T-cell (primary cell): ENCODE measurements around the gene NT5C2. TPM values are rescaled to one million over a fixed set of nuclear protein-coding genes. Genes with fewer than 3 reads are reported as not detected.

Experiments
- ATAC-seq, 4 experiments: fragments of 200-7000 bp in 3 of 4; fragments of 150-1000 bp in 1 of 4; cut with Tn5 transposase; replicated peaks in 1 of 4; 1 replicate in 3 of 4; 2 replicates in 1 of 4; pipeline ENCODE4 v1.10.0; 2021; ENCODE audit warnings: moderate library complexity in 3 of 4, mild to moderate bottlenecking in 2 of 4, moderate number of reproducible peaks in 1 of 4
- CTCF ChIA-PET, 2 donors: fragments of 300-600 bp; sonication (Branson Sonifier 250); formaldehyde crosslinking; loops; one replicate each; lab custom pipeline; 2022; ENCODE audit warnings: antibody characterized with exemption in 2 of 2; lab: Charles Lee
- POLR2A ChIA-PET, 2 donors: fragments of 300-600 bp; sonication (Branson Sonifier 250); formaldehyde crosslinking; loops; one replicate each; lab custom pipeline; 2022; ENCODE audit warnings: antibody characterized with exemption in 2 of 2; lab: Charles Lee
- DNase-seq, 35 experiments: peaks; one replicate each; pipeline versions ENCODE4 v3.0.0 to v3.0.0-alpha.2; 2013 to 2023
- H3K27ac ChIP-seq: one replicate; pipeline ENCODE4 v1.5.1; 2013; ENCODE audit warnings: low read length
- H3K27me3 ChIP-seq, 2 experiments: replicated peaks in 1 of 2; 1 replicate in 1 of 2; 2 replicates in 1 of 2; pipeline versions ENCODE4 v1.6.1 to v1.7.0; 2013; ENCODE audit warnings: low read length in 1 of 2, mixed read lengths in 1 of 2; ENCODE audit not compliant: control insufficient read depth in 2 of 2, insufficient read depth in 2 of 2; ENCODE audit errors: extremely low read depth in 1 of 2
- H3K36me3 ChIP-seq, 2 donors: 1 replicate in 1 of 2; 2 replicates in 1 of 2; pipeline versions ENCODE4 v1.6.1 to v1.7.0; 2013; ENCODE audit warnings: low read length in 1 of 2; ENCODE audit not compliant: control insufficient read depth in 2 of 2, insufficient read depth in 1 of 2; ENCODE audit errors: extremely low read depth in 1 of 2
- H3K4me1 ChIP-seq, 2 experiments: 1 replicate in 1 of 2; 2 replicates in 1 of 2; pipeline versions ENCODE4 v1.6.1 to v1.7.0; 2013; ENCODE audit warnings: low read length in 2 of 2, mixed read lengths in 1 of 2; ENCODE audit not compliant: insufficient read depth in 2 of 2, control insufficient read depth in 1 of 2; ENCODE audit errors: extremely low read depth in 1 of 2
- H3K4me3 ChIP-seq, 2 donors: 1 replicate in 1 of 2; 2 replicates in 1 of 2; pipeline versions ENCODE4 v1.5.1 to v1.7.0; 2013; ENCODE audit warnings: mild to moderate bottlenecking in 2 of 2, low read length in 1 of 2, moderate library complexity in 1 of 2; ENCODE audit not compliant: control insufficient read depth in 1 of 2; ENCODE audit errors: extremely low read depth in 1 of 2
- H3K9me3 ChIP-seq: 2 replicates; pipeline ENCODE4 v1.7.0; 2013
- H3K27ac Mint-ChIP-seq, 2 donors: one replicate each; pipeline ENCODE4 v1.8.0; 2020 to 2021; ENCODE audit warnings: mild to moderate bottlenecking in 2 of 2, mixed read lengths in 2 of 2
- H3K27me3 Mint-ChIP-seq, 2 donors: one replicate each; pipeline ENCODE4 v1.8.0; 2021 to 2022; ENCODE audit warnings: mixed read lengths in 2 of 2
- H3K36me3 Mint-ChIP-seq: one replicate; pipeline ENCODE4 v1.8.0; 2021; ENCODE audit warnings: mixed read lengths
- H3K4me1 Mint-ChIP-seq, 3 donors: one replicate each; pipeline ENCODE4 v1.8.0; 2020 to 2022; ENCODE audit warnings: mixed read lengths in 3 of 3, mild to moderate bottlenecking in 1 of 3
- H3K4me3 Mint-ChIP-seq, 3 donors: one replicate each; pipeline ENCODE4 v1.8.0; 2020 to 2022; ENCODE audit warnings: mild to moderate bottlenecking in 3 of 3, mixed read lengths in 3 of 3, moderate library complexity in 3 of 3
- H3K9me3 Mint-ChIP-seq, 3 donors: one replicate each; pipeline ENCODE4 v1.8.0; 2020 to 2022; ENCODE audit warnings: mixed read lengths in 3 of 3
- WGBS: methylation state at CpG from one replicate; pipeline ENCODE4 v1.1.5; 2013; ENCODE audit warnings: missing lambda C conversion rate; ENCODE audit not compliant: insufficient coverage; 5-methylcytosine and 5-hydroxymethylcytosine counted together
- total RNA-seq, 35 experiments: library from RNA in 6 of 35; stranded (reverse) in 6 of 35; fragments of 120-200 nt in 1 of 35; gene quantifications; one replicate each; pipeline versions ENCODE4 v1.2.1 to v1.2.4 and lab custom pipeline; 2013 to 2026

NT5C2 gene
- total RNA-seq, 5 donors from 2014 or later (not counting 1 experiment from before 2014, with no cell fraction given) = 49.7 to 63.5 (median 54.0) TPM

GRCh38 chr10:103153302-103154197, 39.5 kb downstream of the NT5C2 start:
- CTCF ChIA-PET = interaction anchor here in 1 of 2 donors (0.6 kb wide), 1 partner anchor 145 kb away, joined by 7 read pairs; no protein-coding TSS in a partner anchor
- Histone ChIP-seq H3K4me3 (no peak overlapping the region), H3K9me3 (no peaks in the 10 kb centered on the region), H3K27me3 (no peaks in the 10 kb centered on the region), H3K36me3 (peaks cover 3 to 8% of the 10 kb centered on the region in 2 donors), H3K27ac (no peak overlapping the region), H3K4me1 (no peaks in the 10 kb centered on the region)
- POLR2A ChIA-PET = interaction anchor here in 1 of 2 donors (0.7 kb wide), 1 partner anchor 30 kb away, joined by 4 read pairs; no protein-coding TSS in a partner anchor
- no peak overlapping the region for H3K4me3 Mint-ChIP-seq
- no peak for DNase-seq
- WGBS = 100% methylated on average over 1 of the region's 8 CpGs
- no peak for ATAC-seq
- H3K36me3 Mint-ChIP-seq = peaks cover 48% of the 10 kb centered on the region
- peaks cover 4 to 14% (median 6%) of the 10 kb centered on the region in 3 donors for H3K4me1 Mint-ChIP-seq
- H3K9me3 Mint-ChIP-seq = no peaks in the 10 kb centered on the region
- H3K27ac Mint-ChIP-seq = no peak overlapping the region
- H3K27me3 Mint-ChIP-seq = no peaks in the 10 kb centered on the region

- ChIA-PET CTCF (interaction anchor here in 1 of 2 donors (0.6 kb wide), 1 partner anchor 117 kb away, joined by 3 read pairs; no protein-coding TSS in a partner anchor), POLR2A (interaction anchor here in 1 of 2 donors (0.7 kb wide), 1 partner anchor 902 kb away, joined by 4 read pairs; no protein-coding TSS in a partner anchor)
- H3K27ac Mint-ChIP-seq = no peak overlapping the region
Measured at GRCh38 chr10:103149991-103150622, 43.0 kb downstream of the NT5C2 start.

GRCh38 chr10:103147645-103148044, 45.4 kb downstream of the NT5C2 start:
- Mint-ChIP-seq H3K4me3 (no peak overlapping the region), H3K4me1 (peaks cover 0 to 3% (median 0%) of the 10 kb centered on the region in 3 donors), H3K36me3 (peaks cover 33% of the 10 kb centered on the region), H3K9me3 (no peaks in the 10 kb centered on the region), H3K27me3 (no peaks in the 10 kb centered on the region), H3K27ac (no peak overlapping the region)
- Histone ChIP-seq H3K36me3 (peaks cover 0 to 3% of the 10 kb centered on the region in 2 donors), H3K9me3 (no peaks in the 10 kb centered on the region), H3K4me1 (no peaks in the 10 kb centered on the region), H3K27ac (no peak overlapping the region), H3K4me3 (no peak overlapping the region), H3K27me3 (no peaks in the 10 kb centered on the region)
- WGBS = 100% methylated on average over 1 of the region's 4 CpGs
- no peak for ATAC-seq
- DNase-seq = no peak
- CTCF ChIA-PET = no interaction called here
- POLR2A ChIA-PET = interaction anchor here in 1 of 2 donors (0.6 kb wide), 1 partner anchor 137 kb away, joined by 5 read pairs; no protein-coding TSS in a partner anchor

More at GRCh38 chr10:103149991-103150622, 43.0 kb downstream of the NT5C2 start:
- H3K27me3 Mint-ChIP-seq = no peaks in the 10 kb centered on the region
- H3K9me3 ChIP-seq = no peaks in the 10 kb centered on the region
- no peak overlapping the region for H3K27ac ChIP-seq
- no peak overlapping the region for H3K4me3 Mint-ChIP-seq
- ATAC-seq (no peak), DNase-seq (no peak)
- peaks cover 0 to 5% (median 5%) of the 10 kb centered on the region in 3 donors for H3K4me1 Mint-ChIP-seq
- H3K27me3 ChIP-seq = no peaks in the 10 kb centered on the region
- H3K9me3 Mint-ChIP-seq = no peaks in the 10 kb centered on the region
- H3K36me3 Mint-ChIP-seq = peaks cover 42% of the 10 kb centered on the region
- peaks cover 0 to 7% of the 10 kb centered on the region in 2 donors for H3K36me3 ChIP-seq
- H3K4me3 ChIP-seq = no peak overlapping the region
- WGBS = no CpG with 5 or more reads among the region's 2 CpGs
- H3K4me1 ChIP-seq = no peaks in the 10 kb centered on the region

- Histone ChIP-seq H3K27me3 (no peaks in the 10 kb centered on the region), H3K36me3 (peaks cover 0 to 9% of the 10 kb centered on the region in 2 donors), H3K27ac (no peak overlapping the region), H3K4me3 (no peak overlapping the region), H3K9me3 (no peaks in the 10 kb centered on the region), H3K4me1 (no peaks in the 10 kb centered on the region)
- no peaks in the 10 kb centered on the region for H3K9me3 Mint-ChIP-seq
- H3K36me3 Mint-ChIP-seq = peaks cover 36% of the 10 kb centered on the region
- no CpG with 5 or more reads among the region's 3 CpGs for WGBS
- no peak overlapping the region for H3K4me3 Mint-ChIP-seq
- no peak overlapping the region for H3K27ac Mint-ChIP-seq
- ChIA-PET CTCF (no interaction called here), POLR2A (no interaction called here)
- H3K4me1 Mint-ChIP-seq = peaks cover 0 to 9% (median 3%) of the 10 kb centered on the region in 3 donors
- H3K27me3 Mint-ChIP-seq = no peaks in the 10 kb centered on the region
- no peak for ATAC-seq
- DNase-seq = no peak
Measured at GRCh38 chr10:103145860-103146466, 47.1 kb downstream of the NT5C2 start.

- no peaks in the 10 kb centered on the region for H3K4me1 ChIP-seq
- Mint-ChIP-seq H3K4me1 (peaks cover 4 to 9% (median 5%) of the 10 kb centered on the region in 3 donors), H3K27me3 (no peaks in the 10 kb centered on the region), H3K4me3 (no peak overlapping the region), H3K36me3 (peaks cover 36% of the 10 kb centered on the region), H3K27ac (no peak overlapping the region), H3K9me3 (no peaks in the 10 kb centered on the region)
- no peaks in the 10 kb centered on the region for H3K27me3 ChIP-seq
- no CpG with 5 or more reads among the region's 1 CpG for WGBS
- H3K36me3 ChIP-seq = peaks cover 0 to 15% of the 10 kb centered on the region in 2 donors
- DNase-seq (no peak), ATAC-seq (no peak)
- no peak overlapping the region for H3K27ac ChIP-seq
- ChIA-PET POLR2A (no interaction called here), CTCF (interaction anchor here in 1 of 2 donors (0.6 kb wide), 1 partner anchor 388 kb away, joined by 7 read pairs; no protein-coding TSS in a partner anchor)
- H3K9me3 ChIP-seq = no peaks in the 10 kb centered on the region
- no peak overlapping the region for H3K4me3 ChIP-seq
Measured at GRCh38 chr10:103145046-103145445, 48.0 kb downstream of the NT5C2 start.
